Neural cell (in vitro differentiated cells): ENCODE data around the gene CLEC18A.

ENCODE experiments used
- CTCF ChIP-seq: fragments of 450-650 bp; IDR thresholded peaks from 2 replicates; pipeline ENCODE4 v1.5.1; 2014; ENCODE audit warnings: antibody characterized with exemption, mild to moderate bottlenecking, moderate library complexity; ENCODE audit not compliant: poor library complexity, severe bottlenecking
- EP300 ChIP-seq: fragments of 450-650 bp; conservative IDR thresholded peaks from 2 replicates; pipeline ENCODE4 v1.6.1; 2014; ENCODE audit warnings: antibody characterized with exemption, mild to moderate bottlenecking, moderate library complexity; ENCODE audit not compliant: poor library complexity, severe bottlenecking
- EZH2 ChIP-seq: fragments of 200-600, 300-800 bp; shearing (Covaris generic), sonication (generic); IDR thresholded peaks from 2 replicates; pipeline ENCODE4 v1.6.1; 2014; ENCODE audit warnings: antibody characterized with exemption, low read length, borderline replicate concordance, mild to moderate bottlenecking; ENCODE audit not compliant: insufficient read depth, poor library complexity, severe bottlenecking
- MXI1 ChIP-seq: fragments of 450-650 bp; conservative IDR thresholded peaks from 2 replicates; pipeline ENCODE4 v1.6.1; 2014; ENCODE audit warnings: antibody characterized with exemption, mild to moderate bottlenecking; ENCODE audit not compliant: poor library complexity, severe bottlenecking
- POLR2AphosphoS5 ChIP-seq: IDR thresholded peaks from 2 replicates; pipeline ENCODE4 v1.6.1; 2012
- RAD21 ChIP-seq: fragments of 450-650 bp; conservative IDR thresholded peaks from 2 replicates; pipeline ENCODE4 v1.6.1; 2014; ENCODE audit warnings: antibody characterized with exemption, mild to moderate bottlenecking, moderate library complexity
- SMC3 ChIP-seq: fragments of 450-650 bp; conservative IDR thresholded peaks from 2 replicates; pipeline ENCODE4 v1.6.1; 2014; ENCODE audit warnings: antibody characterized with exemption, mild to moderate bottlenecking, moderate library complexity; ENCODE audit not compliant: poor library complexity
- TAF1 ChIP-seq: IDR thresholded peaks from 2 replicates; pipeline ENCODE4 v1.6.1; 2012; ENCODE audit warnings: low read depth
- TF ChIP-seq, protein P1 (sequence below): IDR thresholded peaks from 2 replicates; pipeline ENCODE4 v1.6.1; 2012; ENCODE audit warnings: borderline replicate concordance

DNA sequence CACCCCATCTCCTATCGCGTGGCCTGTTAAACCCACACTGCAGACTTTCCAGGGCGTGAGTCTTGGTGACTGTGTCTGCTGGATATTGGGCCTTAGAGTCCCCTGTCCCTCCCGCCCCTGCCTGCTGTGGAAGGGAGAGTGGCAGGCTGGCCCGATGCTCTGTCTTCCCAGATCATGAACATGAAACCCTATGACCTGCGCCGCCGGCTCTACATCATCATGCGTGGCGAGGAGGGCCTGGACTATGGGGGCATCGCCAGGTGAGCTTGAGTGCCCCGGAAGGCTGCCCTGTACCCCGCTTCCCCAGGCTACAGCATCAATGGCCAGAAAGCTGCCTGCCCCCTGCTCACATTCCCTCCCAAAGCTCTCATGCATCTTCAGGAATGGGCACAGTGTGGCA is 19.5 kb upstream of the CLEC18A start:
- TF ChIP-seq CTCF: no peak
- no peak for TF ChIP-seq EP300
- no peak for TF ChIP-seq RAD21
- TF ChIP-seq MXI1: no peak
- TF ChIP-seq POLR2AphosphoS5: no peak
- no peak for TF ChIP-seq EZH2
- no peak for TF ChIP-seq SMC3
- TF ChIP-seq, protein P1, sequence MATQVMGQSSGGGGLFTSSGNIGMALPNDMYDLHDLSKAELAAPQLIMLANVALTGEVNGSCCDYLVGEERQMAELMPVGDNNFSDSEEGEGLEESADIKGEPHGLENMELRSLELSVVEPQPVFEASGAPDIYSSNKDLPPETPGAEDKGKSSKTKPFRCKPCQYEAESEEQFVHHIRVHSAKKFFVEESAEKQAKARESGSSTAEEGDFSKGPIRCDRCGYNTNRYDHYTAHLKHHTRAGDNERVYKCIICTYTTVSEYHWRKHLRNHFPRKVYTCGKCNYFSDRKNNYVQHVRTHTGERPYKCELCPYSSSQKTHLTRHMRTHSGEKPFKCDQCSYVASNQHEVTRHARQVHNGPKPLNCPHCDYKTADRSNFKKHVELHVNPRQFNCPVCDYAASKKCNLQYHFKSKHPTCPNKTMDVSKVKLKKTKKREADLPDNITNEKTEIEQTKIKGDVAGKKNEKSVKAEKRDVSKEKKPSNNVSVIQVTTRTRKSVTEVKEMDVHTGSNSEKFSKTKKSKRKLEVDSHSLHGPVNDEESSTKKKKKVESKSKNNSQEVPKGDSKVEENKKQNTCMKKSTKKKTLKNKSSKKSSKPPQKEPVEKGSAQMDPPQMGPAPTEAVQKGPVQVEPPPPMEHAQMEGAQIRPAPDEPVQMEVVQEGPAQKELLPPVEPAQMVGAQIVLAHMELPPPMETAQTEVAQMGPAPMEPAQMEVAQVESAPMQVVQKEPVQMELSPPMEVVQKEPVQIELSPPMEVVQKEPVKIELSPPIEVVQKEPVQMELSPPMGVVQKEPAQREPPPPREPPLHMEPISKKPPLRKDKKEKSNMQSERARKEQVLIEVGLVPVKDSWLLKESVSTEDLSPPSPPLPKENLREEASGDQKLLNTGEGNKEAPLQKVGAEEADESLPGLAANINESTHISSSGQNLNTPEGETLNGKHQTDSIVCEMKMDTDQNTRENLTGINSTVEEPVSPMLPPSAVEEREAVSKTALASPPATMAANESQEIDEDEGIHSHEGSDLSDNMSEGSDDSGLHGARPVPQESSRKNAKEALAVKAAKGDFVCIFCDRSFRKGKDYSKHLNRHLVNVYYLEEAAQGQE: no peak
- TF ChIP-seq TAF1: no peak
